ENCODE measurements around the gene FGD2.
"Not testable (repeated sequence)": the region's sequence is repeated elsewhere in the genome, so short reads cannot be mapped to it uniquely, and the experiment has no call there.

The FGD2 gene

GRCh38 chr6:36977470-36977941 lies 27.9 kb upstream of the FGD2 start:
- Histone ChIP-seq H3K36me3 (ENCODE audit: insufficient read depth, low read length) (peaks cover 23% of the 10 kb centered on the region), H3K9me3 (ENCODE audit: control insufficient read depth, insufficient read depth, low read length) (no peaks in the 10 kb centered on the region), H3K4me1 (ENCODE audit: insufficient read depth, low read length) (peaks cover 13% of the 10 kb centered on the region), H3K9ac (ENCODE audit: low read depth, low read length) (no peak overlapping the region)

- H3K36me3 ChIP-seq (ENCODE audit: insufficient read depth, low read length), result peaks cover 21% of the 10 kb centered on the region
- no peak overlapping the region for H3K9ac ChIP-seq (ENCODE audit: low read depth, low read length)
- no peaks in the 10 kb centered on the region for H3K9me3 ChIP-seq (ENCODE audit: control insufficient read depth, insufficient read depth, low read length)
- H3K4me1 ChIP-seq (ENCODE audit: insufficient read depth, low read length), result peaks cover 23% of the 10 kb centered on the region
Observed at GRCh38 chr6:36978421-36979346, 26.8 kb upstream of the FGD2 start.

- Histone ChIP-seq H3K9ac (ENCODE audit: low read depth, low read length) (no peak overlapping the region), H3K36me3 (ENCODE audit: insufficient read depth, low read length) (peaks cover 16% of the 10 kb centered on the region)
Observed at GRCh38 chr6:36979347-36979742, 26.1 kb upstream of the FGD2 start.

GRCh38 chr6:36980129-36980528 lies 25.3 kb upstream of the FGD2 start:
- Histone ChIP-seq H3K36me3 (ENCODE audit: insufficient read depth, low read length) (peaks cover 9% of the 10 kb centered on the region), H3K9me3 (ENCODE audit: control insufficient read depth, insufficient read depth, low read length) (no peaks in the 10 kb centered on the region), H3K4me1 (ENCODE audit: insufficient read depth, low read length) (peaks cover 33% of the 10 kb centered on the region), H3K9ac (ENCODE audit: low read depth, low read length) (no peak overlapping the region)

More at GRCh38 chr6:36979347-36979742, 26.1 kb upstream of the FGD2 start:
- H3K9me3 ChIP-seq (ENCODE audit: control insufficient read depth, insufficient read depth, low read length), result no peaks in the 10 kb centered on the region
- H3K4me1 ChIP-seq (ENCODE audit: insufficient read depth, low read length), result peaks cover 30% of the 10 kb centered on the region

DNA sequence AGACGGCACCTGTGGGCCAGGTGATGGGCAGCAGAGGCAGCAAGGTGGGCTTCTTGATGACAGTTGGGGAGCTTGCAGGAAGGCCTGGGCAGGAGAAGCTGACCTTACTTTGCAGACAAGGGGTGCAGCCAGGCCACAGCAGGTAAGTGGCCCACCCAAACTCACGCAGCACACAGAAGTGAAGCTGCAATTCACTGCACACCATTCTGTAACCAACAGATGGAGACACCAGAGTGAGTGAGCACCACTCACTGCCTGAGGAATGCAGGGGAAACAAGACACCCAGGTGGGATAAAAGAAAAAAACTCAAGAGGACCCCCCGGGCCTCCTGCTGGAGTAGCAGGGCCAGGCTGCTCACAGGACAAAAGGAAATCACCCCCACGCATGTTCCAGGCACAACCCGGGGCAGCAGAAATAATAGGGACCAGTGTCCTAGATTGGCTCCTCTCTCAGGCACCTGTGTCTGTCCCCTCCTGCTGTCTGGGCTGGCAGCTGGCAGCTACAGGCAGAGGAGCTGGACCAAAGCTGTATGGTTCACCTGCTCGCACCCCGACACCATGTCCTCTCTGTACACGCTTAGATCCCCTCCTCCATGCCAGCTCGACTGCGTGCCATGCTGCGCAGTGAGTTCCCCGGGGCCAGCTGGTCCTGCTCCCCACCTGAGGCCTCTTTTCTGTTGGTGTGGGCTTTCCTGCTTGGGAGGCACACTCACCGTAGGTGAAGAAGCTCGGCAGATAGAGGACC lies 24.4 kb upstream of the FGD2 start:
- Histone ChIP-seq H3K9ac (ENCODE audit: low read depth, low read length) (no peak overlapping the region), H3K36me3 (ENCODE audit: insufficient read depth, low read length) (peaks cover 3% of the 10 kb centered on the region), H3K9me3 (ENCODE audit: control insufficient read depth, insufficient read depth, low read length) (no peaks in the 10 kb centered on the region), H3K4me1 (ENCODE audit: insufficient read depth, low read length) (peaks cover 33% of the 10 kb centered on the region)

- H3K36me3 ChIP-seq (ENCODE audit: insufficient read depth, low read length), result no peaks in the 10 kb centered on the region
- no peaks in the 10 kb centered on the region for H3K9me3 ChIP-seq (ENCODE audit: control insufficient read depth, insufficient read depth, low read length)
- H3K9ac ChIP-seq (ENCODE audit: low read depth, low read length), result no peak overlapping the region
- H3K4me1 ChIP-seq (ENCODE audit: insufficient read depth, low read length), result peaks cover 37% of the 10 kb centered on the region
Observed at GRCh38 chr6:36983538-36983937, 21.9 kb upstream of the FGD2 start.

DNA sequence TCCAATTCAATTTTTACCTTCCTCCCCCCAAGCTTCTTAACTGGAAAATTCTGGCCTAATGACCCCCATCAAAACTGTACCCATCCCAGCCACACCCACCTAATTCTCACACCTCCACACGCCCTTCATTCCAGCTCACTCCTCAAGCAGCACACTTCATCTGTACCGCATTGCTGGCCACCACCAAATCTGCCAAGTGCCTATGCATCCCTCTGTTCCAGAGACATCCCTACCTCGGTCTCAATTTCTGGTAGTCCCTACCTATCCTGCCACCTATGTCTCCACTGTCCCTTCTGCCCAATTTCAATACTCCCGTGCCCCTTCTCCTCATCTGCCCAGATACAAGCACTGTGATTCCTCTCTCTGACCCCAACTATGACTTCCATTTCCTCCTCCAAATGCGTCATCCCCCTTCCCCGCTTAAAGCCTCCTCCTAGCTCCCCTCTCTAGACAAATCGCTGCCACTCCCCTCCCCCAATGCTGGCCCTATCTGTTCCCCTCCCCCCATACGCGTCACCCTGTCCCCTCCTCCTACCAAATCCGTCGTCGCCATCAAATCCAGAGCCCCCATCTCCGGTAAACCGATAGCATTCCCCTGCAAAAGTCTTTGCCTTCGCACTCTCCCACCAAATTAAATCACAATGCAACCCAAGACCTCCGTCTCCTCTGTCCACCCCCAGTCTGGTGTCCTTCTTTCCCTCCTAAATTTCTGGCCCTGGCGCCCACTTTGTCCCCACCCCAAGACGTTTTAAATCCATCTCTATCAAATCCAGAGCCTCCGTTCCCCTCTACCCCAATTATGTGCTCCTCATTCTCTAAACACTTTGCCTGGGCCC lies 20.7 kb upstream of the FGD2 start:
- Histone ChIP-seq H3K4me1 (ENCODE audit: insufficient read depth, low read length) (peaks cover 36% of the 10 kb centered on the region), H3K36me3 (ENCODE audit: insufficient read depth, low read length) (no peaks in the 10 kb centered on the region), H3K9me3 (ENCODE audit: control insufficient read depth, insufficient read depth, low read length) (no peaks in the 10 kb centered on the region), H3K9ac (ENCODE audit: low read depth, low read length) (peak overlapping the region; percentile 88)

- Histone ChIP-seq H3K4me1 (ENCODE audit: insufficient read depth, low read length) (peaks cover 34% of the 10 kb centered on the region), H3K9ac (ENCODE audit: low read depth, low read length) (peak overlapping the region; percentile 88), H3K9me3 (ENCODE audit: control insufficient read depth, insufficient read depth, low read length) (no peaks in the 10 kb centered on the region)
Observed at GRCh38 chr6:36985417-36985807, 20.0 kb upstream of the FGD2 start.

GRCh38 chr6:36985808-36986703 lies 19.4 kb upstream of the FGD2 start, which contains the start of gene MTCH1:
TSS of gene MTCH1 (minus strand) at chr6:36986196. CDS start at chr6:36986173, 23 bp downstream.
- Histone ChIP-seq H3K9me3 (ENCODE audit: control insufficient read depth, insufficient read depth, low read length) (no peaks in the 10 kb centered on the region), H3K4me1 (ENCODE audit: insufficient read depth, low read length) (peaks cover 33% of the 10 kb centered on the region), H3K36me3 (ENCODE audit: insufficient read depth, low read length) (no peaks in the 10 kb centered on the region)

More at GRCh38 chr6:36985417-36985807, 20.0 kb upstream of the FGD2 start:
- no peaks in the 10 kb centered on the region for H3K36me3 ChIP-seq (ENCODE audit: insufficient read depth, low read length)

DNA sequence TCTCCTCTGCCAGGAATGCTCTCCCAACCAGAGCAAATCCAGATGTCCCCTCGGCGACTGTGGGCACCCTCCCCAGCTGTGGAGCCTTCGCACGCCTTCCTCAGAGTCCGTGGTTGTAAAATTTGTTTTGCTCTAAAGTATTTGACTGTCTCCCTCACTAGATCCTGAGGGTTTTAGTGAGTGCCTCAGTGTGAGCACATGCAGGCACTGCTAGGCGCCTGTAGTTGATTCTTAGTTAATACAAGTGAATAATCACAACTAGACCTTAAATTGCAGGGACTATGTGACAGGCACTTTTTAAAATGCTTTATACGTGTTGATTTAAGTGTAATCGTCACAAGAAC lies 18.8 kb upstream of the FGD2 start:
- Histone ChIP-seq H3K9me3 (ENCODE audit: control insufficient read depth, insufficient read depth, low read length) (no peaks in the 10 kb centered on the region), H3K36me3 (ENCODE audit: insufficient read depth, low read length) (no peaks in the 10 kb centered on the region), H3K4me1 (ENCODE audit: insufficient read depth, low read length) (peaks cover 28% of the 10 kb centered on the region), H3K9ac (ENCODE audit: low read depth, low read length) (peak overlapping the region; percentile 88)

More at GRCh38 chr6:36985808-36986703, 19.4 kb upstream of the FGD2 start, which contains the start of gene MTCH1:
- H3K9ac ChIP-seq (ENCODE audit: low read depth, low read length), result peak within 1 kb of the TSS; percentile 88

- peaks cover 8% of the 10 kb centered on the region for H3K4me1 ChIP-seq (ENCODE audit: insufficient read depth, low read length)
- H3K9me3 ChIP-seq (ENCODE audit: control insufficient read depth, insufficient read depth, low read length), result no peaks in the 10 kb centered on the region
- no peaks in the 10 kb centered on the region for H3K36me3 ChIP-seq (ENCODE audit: insufficient read depth, low read length)
- no peak overlapping the region for H3K9ac ChIP-seq (ENCODE audit: low read depth, low read length)
Observed at GRCh38 chr6:36989264-36989663, 16.2 kb upstream of the FGD2 start.

DNA sequence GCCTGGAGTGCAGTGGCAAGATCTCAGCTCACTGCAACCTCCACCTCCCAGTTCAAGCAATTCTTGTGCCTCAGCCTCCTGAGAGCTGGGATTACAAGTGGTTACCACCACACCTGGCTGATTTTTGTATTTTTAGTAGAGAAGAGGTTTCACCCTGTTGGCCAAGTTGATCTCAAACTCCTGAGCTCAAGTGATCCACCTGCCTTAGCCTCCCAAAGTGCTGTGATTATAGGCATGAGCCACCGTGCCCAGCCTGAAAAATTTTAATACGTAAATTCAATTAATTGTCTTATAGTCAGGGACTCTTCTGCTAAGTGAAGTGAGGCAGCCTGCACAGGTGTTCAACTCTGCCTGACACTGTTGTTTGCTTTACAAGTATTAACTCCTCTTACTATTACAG lies 15.1 kb upstream of the FGD2 start:
- not testable (repeated sequence) for H3K4me1 ChIP-seq (ENCODE audit: insufficient read depth, low read length); H3K9ac ChIP-seq (ENCODE audit: low read depth, low read length); H3K36me3 ChIP-seq (ENCODE audit: insufficient read depth, low read length); H3K9me3 ChIP-seq (ENCODE audit: control insufficient read depth, insufficient read depth, low read length)
